Measurements from ENCODE around the gene PRKG1.

DNA sequence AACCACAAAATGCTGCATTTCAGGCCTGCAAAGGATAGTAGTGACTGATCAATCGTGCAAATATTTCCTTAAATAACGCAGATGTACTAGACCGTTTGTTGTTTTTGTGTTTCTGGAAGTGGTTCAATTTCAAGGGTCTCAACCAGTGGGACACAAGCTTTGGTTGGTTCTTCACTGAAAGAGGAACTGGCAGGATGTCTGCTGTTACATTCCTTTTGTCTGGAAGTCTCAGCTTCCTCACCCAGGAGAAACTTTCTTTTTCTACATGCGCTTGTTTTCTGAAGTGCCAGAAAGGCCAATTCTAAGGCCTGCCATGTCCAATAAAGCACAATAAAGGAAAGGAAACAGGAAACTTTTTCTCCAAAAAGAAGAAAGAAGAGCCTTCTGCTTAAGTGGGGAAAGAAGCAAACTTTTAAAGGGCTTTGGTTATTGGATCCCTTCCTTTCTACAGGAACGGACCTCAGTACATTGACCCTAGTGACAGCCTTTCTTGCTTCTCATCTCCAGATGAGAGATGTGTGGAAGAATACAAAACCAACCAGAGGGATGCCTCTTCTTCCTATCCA is 1243.9 kb downstream of the PRKG1 start:
- TF ChIP-seq, protein P1, sequence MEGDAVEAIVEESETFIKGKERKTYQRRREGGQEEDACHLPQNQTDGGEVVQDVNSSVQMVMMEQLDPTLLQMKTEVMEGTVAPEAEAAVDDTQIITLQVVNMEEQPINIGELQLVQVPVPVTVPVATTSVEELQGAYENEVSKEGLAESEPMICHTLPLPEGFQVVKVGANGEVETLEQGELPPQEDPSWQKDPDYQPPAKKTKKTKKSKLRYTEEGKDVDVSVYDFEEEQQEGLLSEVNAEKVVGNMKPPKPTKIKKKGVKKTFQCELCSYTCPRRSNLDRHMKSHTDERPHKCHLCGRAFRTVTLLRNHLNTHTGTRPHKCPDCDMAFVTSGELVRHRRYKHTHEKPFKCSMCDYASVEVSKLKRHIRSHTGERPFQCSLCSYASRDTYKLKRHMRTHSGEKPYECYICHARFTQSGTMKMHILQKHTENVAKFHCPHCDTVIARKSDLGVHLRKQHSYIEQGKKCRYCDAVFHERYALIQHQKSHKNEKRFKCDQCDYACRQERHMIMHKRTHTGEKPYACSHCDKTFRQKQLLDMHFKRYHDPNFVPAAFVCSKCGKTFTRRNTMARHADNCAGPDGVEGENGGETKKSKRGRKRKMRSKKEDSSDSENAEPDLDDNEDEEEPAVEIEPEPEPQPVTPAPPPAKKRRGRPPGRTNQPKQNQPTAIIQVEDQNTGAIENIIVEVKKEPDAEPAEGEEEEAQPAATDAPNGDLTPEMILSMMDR (conservative IDR thresholded peaks at IDR 0.05; ENCODE audit: low read length): no peak
- TF ChIP-seq EZH2phosphoT487 (IDR thresholded peaks at IDR 0.05; ENCODE audit: borderline replicate concordance): no peak

All from Loucy (cell line).